Esophagus muscularis mucosa (tissue), 4 donors: Measurements from ENCODE around the gene INPP4B.

Experiments
- CTCF ChIP-seq, 3 experiments: fragments of 200-600 bp in 2 of 3; fragments of 450-650 bp in 1 of 3; sonication (generic) in 2 of 3; IDR thresholded peaks; one replicate each; pipeline ENCODE4 v1.5.1; 2017 to 2019; ENCODE audit warnings: antibody characterized with exemption in 3 of 3, mild to moderate bottlenecking in 2 of 3, moderate library complexity in 1 of 3
- EP300 ChIP-seq: sonication (generic); formaldehyde crosslinking; IDR thresholded peaks from one replicate; pipeline ENCODE4 v1.6.1; 2017; ENCODE audit warnings: antibody characterized with exemption
- POLR2A ChIP-seq: fragments of 450-650 bp; IDR thresholded peaks from one replicate; pipeline ENCODE4 v1.6.1; 2017; ENCODE audit warnings: antibody characterized with exemption, moderate library complexity, mild to moderate bottlenecking, low read depth
- POLR2AphosphoS5 ChIP-seq, 2 donors: sonication (generic); formaldehyde crosslinking; IDR thresholded peaks; one replicate each; pipeline ENCODE4 v1.6.1; 2017; ENCODE audit warnings: antibody characterized with exemption in 2 of 2

- TF ChIP-seq CTCF (IDR thresholded peaks at IDR 0.05), result no peak
- TF ChIP-seq POLR2A, result no peak
- TF ChIP-seq POLR2AphosphoS5 (IDR thresholded peaks at IDR 0.05), result no peak
- no peak for TF ChIP-seq EP300
Measured at GRCh38 chr4:142874684-142875083, 28.6 kb upstream of the INPP4B start.
